NOMO-1 (cell line): ENCODE measurements around the gene SHQ1.

Experiments used
- DNase-seq, 2 experiments: peaks; one replicate each; lab custom pipeline; 2025; ENCODE audit not compliant: unreplicated experiment in 2 of 2; lab: John Stamatoyannopoulos, UW

The SHQ1 gene

GRCh38 chr3:72855001-72855400 lies 6.8 kb upstream of the SHQ1 start:
- DNase-seq, result no peak

DNA sequence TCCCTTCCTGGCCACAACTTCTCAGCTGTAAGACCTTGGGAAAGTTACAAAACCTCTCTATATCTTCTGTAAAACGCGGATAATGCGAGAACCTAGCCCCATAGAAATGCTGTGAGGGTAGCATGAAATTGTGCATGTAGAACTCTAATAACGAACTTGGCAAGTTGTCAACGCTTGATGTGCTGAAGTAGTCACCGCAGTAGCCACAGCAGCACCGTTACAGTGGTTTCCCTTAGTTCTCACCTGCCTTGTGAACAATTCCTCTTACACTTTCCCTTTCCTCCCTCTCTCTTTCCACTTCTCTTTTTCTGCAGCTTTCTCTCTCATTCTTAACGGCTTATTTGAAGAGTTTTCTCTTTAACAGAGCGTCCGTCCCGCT lies 447 bp upstream of the SHQ1 start:
- peak in 1 of 2 experiments; percentile 65 for DNase-seq

- DNase-seq, result no peak
Observed at GRCh38 chr3:72847282-72847681, 963 bp downstream of the SHQ1 start.

GRCh38 chr3:72846166-72846565 lies 2.1 kb downstream of the SHQ1 start:
- no peak for DNase-seq

GRCh38 chr3:72844436-72844993 lies 3.7 kb downstream of the SHQ1 start:
- no peak for DNase-seq

- DNase-seq, result peak; percentile 71 to 82
Observed at GRCh38 chr3:72839057-72839456, 9.2 kb downstream of the SHQ1 start.

- DNase-seq, result no peak
Observed at GRCh38 chr3:72836923-72837322, 11.3 kb downstream of the SHQ1 start.

GRCh38 chr3:72836416-72836815 lies 11.8 kb downstream of the SHQ1 start:
- no peak for DNase-seq

GRCh38 chr3:72830452-72831223 lies 17.6 kb downstream of the SHQ1 start:
- no peak for DNase-seq

GRCh38 chr3:72829701-72830100 lies 18.5 kb downstream of the SHQ1 start:
- no peak for DNase-seq

- peak; percentile 22 to 68 for DNase-seq
Observed at GRCh38 chr3:72821161-72821781, 27.0 kb downstream of the SHQ1 start.

- peak; percentile 86 to 91 for DNase-seq
Observed at GRCh38 chr3:72820415-72820814, 27.8 kb downstream of the SHQ1 start.

GRCh38 chr3:72818905-72819304 lies 29.3 kb downstream of the SHQ1 start:
- DNase-seq, result no peak

GRCh38 chr3:72818092-72818773 lies 30.0 kb downstream of the SHQ1 start:
- peak in 1 of 2 experiments; percentile 26 for DNase-seq

GRCh38 chr3:72816862-72817355 lies 31.3 kb downstream of the SHQ1 start:
- peak in 1 of 2 experiments; percentile 18 for DNase-seq

GRCh38 chr3:72814308-72814707 lies 33.9 kb downstream of the SHQ1 start:
- DNase-seq, result peak in 1 of 2 experiments; percentile 11

DNA sequence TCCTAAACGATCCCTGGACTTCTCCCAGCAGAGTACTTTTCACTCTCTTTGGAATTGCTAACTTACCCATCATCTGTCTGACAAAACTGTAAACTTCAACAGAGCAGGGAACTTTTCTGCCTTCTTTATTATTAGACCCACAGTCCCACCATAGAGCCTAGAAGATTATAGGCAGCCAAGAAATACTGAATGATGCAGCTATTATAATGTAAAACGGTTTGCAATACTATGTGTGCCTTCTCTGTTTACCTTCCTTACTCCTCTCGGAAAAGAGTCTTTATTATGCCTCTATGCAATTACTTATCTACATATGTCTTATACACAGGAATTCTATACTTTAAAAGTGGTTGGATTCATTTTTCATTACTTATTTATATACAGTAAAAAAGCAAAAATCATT lies 36.0 kb downstream of the SHQ1 start:
- DNase-seq, result no peak

- no peak for DNase-seq
Observed at GRCh38 chr3:72811571-72811970, 36.7 kb downstream of the SHQ1 start.

GRCh38 chr3:72810659-72811434 lies 37.4 kb downstream of the SHQ1 start:
- DNase-seq, result no peak

DNA sequence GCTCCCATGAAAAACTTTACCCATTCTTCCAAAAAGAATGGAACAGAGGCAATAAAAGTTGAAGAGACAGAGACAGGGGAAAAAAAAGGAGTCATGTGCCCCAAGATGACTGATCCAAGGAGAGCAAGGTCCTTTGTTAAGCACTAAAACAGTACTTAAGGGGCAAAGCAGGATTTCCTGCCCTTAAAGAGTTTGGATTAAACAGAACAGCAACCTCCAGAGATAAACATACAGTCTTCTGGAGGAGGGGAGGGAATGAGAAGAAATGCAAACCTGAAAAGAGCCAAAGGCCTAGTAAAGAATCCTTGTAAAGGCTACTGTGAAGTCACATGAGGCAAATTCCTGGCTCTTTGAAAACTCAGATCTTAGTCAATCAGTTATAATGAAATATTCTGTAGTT lies 38.2 kb downstream of the SHQ1 start:
- no peak for DNase-seq

GRCh38 chr3:72804361-72804760 lies 43.9 kb downstream of the SHQ1 start:
- DNase-seq, result no peak
